ENCODE data around the gene PARP1.

PARP1 gene

GRCh38 chr1:226404904-226405222 is 3.0 kb downstream of the PARP1 start:
- no peak for DNase-seq

DNA sequence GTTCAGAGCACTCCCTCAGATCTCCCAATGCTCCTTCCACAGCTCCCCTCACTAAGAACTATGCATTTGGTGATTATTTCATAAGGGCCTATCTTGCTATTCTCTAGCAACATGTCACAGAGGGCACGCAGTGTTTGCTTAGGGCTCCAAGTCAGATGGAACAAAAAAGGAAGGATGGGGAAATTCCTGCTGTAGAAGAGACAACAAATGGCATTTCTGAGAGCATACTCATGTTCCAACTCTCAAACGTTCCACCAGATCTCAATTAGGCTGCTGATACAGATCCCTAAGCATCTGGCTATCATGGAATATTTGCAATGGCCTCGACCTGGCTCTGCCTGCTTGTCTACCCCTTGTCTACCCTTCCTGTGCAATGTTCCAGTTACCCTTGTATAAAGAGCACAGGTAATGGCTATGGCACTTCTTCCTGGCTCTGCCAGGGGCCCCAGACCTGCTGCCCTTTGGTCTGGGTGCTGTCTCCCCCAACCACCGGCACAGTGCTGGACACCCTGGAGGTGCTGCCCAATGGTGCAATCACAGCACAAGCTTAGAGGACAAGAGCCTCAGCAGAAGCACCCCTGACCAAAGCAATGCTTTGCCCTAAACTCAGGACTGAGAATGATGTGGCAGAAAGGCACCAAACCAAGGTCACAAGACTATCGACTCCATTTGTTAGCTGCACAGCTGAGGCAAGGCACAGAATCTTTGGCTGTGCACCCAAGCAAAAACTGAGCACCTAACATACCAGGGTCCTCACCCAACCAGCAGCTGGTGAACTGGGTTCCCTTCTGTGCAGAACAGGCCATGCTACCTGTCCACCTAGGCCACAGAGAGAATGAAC is 3.6 kb downstream of the PARP1 start:
- DNase-seq = no peak

- DNase-seq = no peak
Observed at GRCh38 chr1:226403201-226404034, 4.5 kb downstream of the PARP1 start.

DNA sequence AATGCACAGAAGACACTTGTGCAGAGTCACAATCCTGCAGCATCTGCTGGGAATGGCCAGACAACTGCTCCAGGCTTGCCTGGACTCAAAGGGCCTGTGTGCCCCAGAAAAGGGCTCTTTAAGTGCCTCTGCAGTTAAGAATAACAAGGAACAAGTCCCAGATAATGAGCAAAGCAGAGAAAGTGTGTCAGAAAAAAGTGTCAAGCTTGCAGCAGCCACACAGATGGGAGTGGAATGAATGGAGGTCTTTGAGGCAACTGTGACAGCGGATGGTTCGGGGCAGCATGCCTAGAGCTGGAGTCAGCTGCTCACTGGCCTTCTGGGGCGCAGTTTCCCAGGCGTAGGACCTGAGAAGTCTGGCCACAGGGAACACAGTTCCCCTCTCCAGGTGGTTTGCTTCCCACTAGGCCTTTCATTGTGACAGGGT is 5.1 kb downstream of the PARP1 start:
- no peak for DNase-seq

GRCh38 chr1:226401355-226402303 is 6.3 kb downstream of the PARP1 start:
- DNase-seq = no peak

DNA sequence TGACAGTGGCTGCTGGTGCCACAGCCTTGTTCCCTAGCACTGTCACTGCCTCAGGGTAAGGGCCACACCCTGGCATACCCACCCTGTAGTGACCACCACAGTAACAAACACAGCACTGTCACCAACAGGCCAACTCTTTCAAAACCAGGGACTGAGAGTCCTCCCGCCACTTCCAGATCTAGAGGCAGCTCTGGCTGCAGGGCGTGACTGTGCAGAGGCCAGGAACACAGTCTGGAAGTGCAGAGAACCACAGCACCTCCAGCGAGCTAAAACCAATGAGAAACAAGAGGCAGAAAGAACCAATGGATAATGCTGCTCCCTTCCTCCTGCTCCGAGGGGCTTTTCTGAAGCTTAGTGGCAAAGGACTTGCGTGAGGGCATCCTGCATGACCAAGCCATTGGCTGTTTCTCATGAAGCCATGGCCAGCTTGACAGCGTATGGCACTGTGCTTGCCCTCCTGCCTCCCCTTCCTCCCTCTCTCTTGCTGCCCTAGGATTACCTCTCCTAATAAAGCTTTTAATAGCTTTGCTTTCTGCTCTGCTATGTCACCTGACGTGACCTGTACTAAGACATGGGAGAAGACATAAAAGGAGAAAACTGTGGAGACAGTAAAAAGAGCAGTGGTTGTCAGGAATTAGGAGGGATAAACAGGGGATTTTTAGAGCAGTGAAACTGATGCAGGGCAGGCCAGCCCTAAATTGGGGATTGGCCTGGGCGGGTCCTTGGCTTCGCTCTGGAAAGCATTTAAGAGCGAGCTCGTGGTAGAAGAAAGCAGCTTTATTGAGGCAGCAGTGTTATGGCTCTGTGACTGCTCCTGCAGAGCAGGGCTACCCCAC is 7.2 kb downstream of the PARP1 start:
- no peak for DNase-seq

DNA sequence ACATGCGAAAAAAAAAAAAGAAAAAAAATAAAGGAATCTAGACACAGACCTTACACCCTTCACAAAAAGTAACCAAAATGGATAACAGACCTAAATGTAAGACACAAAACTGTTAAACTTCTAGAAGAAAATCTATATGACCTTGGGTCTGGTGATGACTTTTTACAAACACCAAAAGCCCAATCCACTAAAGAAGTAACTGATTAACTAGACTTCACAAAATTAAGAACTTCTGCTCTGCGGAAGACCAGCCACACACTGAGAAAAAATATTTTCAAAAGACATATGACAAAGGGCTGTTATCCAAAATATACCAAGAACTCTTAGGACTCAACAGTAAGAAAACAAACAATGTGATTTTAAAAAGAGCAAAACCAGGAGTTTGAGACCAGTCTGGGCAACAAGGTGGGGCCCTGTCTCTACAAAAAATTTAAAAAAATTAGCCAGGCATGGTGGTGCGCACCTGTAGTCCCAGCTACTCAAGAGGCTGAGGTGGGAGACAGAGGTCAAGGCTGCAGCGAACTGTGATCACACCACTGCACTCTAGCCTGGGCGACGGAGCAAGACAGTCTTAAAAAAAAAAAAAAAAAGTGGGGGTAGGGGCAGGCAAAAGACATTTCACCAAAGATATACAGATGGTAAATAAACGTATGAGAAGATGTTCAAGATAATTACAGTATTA is 9.8 kb downstream of the PARP1 start:
- DNase-seq = no peak

DNA sequence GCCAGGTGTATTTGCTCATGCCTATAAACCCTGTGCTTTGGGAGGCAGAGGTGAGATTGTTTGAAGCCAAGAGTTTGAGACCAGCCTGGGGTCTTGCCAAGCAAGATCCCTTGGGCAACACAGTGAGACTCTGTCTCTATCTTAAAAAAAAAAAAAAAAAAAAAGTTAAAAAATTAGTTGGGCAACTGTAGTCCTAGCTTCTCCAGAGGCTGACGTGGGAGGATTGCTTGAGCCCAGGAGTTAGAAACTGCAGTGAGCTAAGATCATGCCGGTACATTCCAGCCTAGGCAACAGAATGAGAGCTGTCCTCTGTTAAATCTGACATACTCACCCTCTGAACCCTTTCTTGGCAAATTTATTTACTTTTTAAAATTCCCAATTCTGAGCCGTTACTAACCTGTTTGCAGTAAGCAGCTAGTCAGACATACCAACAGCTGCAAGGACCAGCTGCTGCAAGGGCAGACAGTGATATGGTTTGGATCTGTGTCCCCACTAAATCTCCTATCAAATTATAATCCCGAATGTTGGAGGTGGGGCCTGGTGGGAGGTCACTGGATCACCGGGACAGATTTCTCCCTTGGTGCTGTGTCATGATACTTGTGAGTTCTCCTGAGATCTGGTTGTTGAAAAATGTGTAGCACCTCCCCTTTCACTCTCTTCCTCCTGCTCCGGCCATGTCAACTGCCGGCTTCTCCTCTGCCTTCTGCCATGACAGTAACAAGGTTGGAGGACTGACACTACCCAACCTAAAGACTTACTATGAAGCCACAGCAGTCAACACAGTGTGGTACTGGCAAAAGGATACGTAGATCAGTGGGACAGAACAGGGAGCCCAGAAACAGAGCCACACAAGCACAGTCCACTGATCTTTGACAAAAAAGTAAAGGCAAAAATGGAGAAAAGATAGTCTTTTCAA is 10.6 kb downstream of the PARP1 start:
- DNase-seq = no peak

GRCh38 chr1:226395753-226396152 is 12.1 kb downstream of the PARP1 start:
- no peak for DNase-seq

- no peak for DNase-seq
Observed at GRCh38 chr1:226394462-226394861, 13.4 kb downstream of the PARP1 start.

GRCh38 chr1:226390681-226391080 is 17.2 kb downstream of the PARP1 start:
- DNase-seq = no peak

DNA sequence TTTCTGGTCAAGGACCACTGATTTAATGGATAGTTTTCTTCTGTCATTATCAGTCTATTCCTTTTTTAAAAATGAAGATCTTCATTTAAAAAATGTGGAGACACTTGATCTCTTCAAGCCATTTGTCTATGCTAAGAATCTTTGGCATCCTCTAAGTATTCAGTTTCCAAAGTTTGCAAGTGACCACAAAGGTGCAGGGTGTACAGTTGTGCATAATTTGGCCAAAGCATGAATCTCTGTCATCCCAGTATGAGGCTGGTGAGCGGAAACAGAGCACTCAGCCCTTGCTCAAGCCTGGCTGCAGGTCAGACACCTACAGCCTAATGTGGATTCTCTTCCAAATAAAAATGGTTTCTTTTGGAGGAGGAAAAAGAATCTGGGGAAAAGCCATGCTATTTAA is 19.8 kb downstream of the PARP1 start:
- DNase-seq = no peak

DNA sequence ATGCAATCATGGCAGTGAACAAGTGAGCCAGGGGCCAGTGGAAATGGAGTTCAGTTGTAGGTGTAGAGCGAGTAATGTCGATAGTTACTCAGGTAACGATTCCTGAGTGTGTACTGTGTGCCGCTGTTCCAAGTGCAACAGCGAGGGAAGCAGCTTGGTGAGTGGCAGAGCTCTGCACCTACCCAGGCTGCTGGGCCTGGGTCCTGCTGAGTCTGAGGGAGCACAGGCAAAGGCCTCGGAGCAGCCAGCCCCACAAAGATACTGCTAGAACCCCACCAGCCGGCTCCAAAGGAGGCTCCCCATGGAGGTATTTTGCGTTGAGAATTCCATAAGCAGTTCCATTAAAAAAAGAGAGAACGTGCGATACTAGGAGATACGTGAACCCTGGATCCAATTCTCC is 23.2 kb downstream of the PARP1 start:
- DNase-seq = no peak

DNA sequence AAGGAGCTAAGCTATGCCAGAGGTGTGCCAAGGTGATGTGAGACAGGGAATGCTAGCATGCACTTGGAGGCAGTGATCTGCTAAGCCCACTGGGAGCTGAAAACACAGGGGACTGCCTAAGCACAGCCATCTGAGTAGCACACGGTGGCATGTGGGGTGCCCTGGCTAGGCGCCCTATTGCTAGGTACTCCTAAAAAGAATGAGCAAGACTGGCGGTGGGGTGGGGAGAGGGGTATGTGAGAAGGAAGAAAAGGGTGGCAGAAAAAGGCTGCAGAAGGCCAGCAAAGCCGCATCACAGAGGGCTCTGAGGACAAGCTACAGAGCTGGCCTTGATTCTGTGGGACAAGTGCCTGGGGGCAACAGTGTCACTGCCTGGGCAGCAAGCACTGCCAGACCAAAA is 23.9 kb downstream of the PARP1 start:
- no peak for DNase-seq

GRCh38 chr1:226382030-226382429 is 25.9 kb downstream of the PARP1 start:
- no peak for DNase-seq

DNA sequence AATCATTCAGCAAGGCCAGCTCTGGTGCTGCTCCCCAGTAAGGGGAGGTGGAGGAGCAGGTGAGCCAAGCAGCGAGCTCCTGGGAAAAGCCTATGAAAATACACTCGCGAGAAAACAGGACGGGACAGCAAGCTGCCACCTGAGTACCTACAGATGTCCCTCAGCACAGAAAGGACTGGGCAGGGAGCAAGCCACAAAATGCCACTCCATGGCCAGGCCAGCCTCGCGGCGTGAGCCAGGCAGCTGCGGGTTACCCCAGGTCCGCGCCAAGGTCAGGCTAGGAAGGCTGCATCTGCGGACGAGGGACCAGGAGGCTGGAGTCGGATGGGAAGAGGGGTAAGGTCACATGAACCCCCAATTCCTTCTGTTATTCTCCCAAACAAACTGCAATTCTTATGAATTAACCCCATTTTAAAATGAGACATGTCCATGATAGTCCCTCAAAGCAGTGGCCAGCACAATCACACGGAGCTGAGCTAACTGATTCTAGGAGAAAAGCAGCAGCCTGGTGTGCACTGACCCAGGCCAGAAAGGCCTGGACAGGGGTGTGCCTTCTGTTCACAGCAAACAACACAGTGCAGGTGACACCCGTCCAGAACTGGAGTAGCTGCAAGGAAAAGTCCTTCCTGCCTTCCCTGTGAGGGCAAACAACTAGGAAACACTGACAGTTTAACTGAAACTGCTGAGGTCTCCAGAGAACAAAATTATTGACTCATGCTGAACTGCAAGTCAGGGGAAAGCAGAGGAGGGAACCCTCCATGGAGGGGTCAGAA is 26.5 kb downstream of the PARP1 start:
- DNase-seq = no peak

DNA sequence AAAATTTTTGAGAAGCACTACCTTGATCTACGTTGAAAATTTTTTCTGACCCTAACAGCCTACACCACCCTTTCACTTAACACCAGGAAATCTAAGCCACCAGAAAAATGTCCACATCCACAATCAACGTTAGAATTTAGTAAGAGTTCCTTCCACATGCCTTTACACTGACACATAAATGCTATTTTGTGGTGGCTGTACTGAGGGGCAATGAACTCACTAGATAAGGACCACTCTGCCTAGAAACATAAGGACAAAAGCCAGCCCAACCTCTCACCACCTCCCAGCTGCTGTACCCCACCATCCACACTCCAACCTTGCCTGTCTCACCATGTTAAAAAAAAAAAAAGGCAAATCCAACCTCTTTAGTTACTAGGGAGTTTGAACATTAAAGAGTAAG is 29.8 kb downstream of the PARP1 start:
- DNase-seq = no peak

- DNase-seq = no peak
Observed at GRCh38 chr1:226376300-226376699, 31.6 kb downstream of the PARP1 start.

DNA sequence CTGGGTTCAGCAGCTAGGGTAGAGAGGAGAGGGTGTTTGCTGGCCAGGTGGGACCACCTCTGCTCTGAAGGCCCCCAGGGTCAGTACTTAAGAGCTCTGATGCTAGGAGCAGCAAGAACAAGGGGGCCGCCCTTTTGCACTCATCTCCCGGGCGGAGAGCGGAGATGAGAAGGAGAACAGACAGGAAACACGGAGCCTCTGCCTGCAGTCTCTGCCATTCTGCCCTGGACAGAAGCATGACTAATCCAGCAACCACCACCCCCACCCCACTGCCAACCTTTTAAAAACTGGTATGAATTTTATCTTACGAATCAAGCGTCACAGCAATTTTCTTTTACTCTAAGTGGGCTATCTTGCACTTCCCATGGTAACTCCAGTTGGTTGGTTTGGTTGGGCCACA is 34.5 kb downstream of the PARP1 start:
- no peak for DNase-seq

DNA sequence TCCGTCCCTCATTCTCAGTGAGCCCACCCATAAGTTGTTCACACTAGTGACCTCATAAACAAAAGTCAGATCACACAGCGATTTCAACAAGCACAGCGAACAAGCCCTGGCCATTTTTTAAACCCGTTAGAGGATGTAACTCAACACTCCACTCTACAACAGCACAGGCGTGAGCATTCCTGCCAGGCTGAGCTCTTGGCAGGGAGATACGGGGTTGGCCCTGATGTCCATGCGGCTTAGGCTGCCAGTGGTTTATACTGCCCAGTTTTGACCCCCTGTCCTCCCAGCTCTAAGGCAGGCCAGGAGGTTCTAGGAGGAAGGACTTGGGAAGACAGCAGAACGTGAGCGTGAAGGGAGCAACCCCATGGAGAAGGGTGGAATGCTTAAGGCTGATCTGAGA is 35.0 kb downstream of the PARP1 start:
- no peak for DNase-seq

Measured in GF-D8 (cell line).